ENCODE results near the gene C17orf75.

C17orf75 gene

DNA sequence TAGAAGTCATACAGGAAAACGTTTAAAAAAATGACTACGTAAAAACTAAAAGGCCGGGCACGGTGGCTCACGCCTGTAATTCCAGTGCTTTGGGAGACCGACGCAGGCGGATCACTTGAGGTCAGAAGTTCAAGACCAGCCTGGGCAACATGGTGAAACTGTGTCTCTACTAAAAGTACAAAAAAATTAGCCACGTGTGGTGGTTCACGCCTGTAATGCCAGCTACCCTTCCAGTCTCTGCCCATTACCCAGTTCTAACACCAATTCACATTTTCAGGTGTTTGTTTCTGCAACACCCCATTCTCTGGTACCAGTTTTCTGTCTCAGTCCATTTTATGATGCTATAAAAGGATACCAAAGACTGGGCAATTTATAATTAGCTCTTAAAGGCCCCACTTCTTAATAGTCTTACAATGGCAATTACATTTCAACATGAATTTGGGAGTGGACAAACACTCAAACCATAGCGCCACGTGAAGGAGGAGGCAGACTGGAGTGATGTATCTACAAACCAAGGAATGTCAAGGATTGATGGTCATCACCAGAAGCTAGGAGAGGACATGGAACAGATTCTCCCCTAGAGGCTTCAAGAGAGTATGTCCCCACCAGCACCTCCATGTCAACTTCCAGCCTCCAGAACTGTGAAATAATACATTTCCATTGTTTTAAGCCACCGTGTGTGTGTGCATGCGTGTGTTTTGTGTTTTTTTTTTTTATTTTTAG, 791 bp upstream of the C17orf75 start:
- H4K8ac ChIP-seq (ENCODE audit: low read length): no peak overlapping the region
- 78% methylated on average over 11 of the region's 14 CpGs for WGBS
- H3K27me3 ChIP-seq (ENCODE audit: control insufficient read depth in 1 of 2, insufficient read depth in 1 of 2, low read length in 2 of 2): no peaks in the 10 kb centered on the region
- H3K4me2 ChIP-seq (ENCODE audit: low read length, poor library complexity, severe bottlenecking): no peak overlapping the region
- no peak overlapping the region for H3K27ac ChIP-seq (ENCODE audit: low read length, poor library complexity, severe bottlenecking)
- H3K23ac ChIP-seq (ENCODE audit: low read length in 2 of 2): no peak overlapping the region
- peak overlapping the region in 1 of 2 experiments; percentile 89 for H3K4me3 ChIP-seq (ENCODE audit: insufficient read depth in 1 of 2, low read depth in 1 of 2, low read length in 2 of 2)
- no peak overlapping the region for H3K14ac ChIP-seq (ENCODE audit: low read length in 2 of 2)
- no peak overlapping the region for H3K18ac ChIP-seq (ENCODE audit: low read depth in 1 of 2, low read length in 2 of 2)
- no peak overlapping the region for H3K4ac ChIP-seq (ENCODE audit: low read depth in 1 of 2, low read length in 2 of 2)
- no peak overlapping the region for H2AFZ ChIP-seq (ENCODE audit: low read depth, low read length)
- H4K91ac ChIP-seq (ENCODE audit: low read length): no peak overlapping the region
- no peak overlapping the region for H2BK120ac ChIP-seq (ENCODE audit: low read depth, low read length)
- H3K9me3 ChIP-seq (ENCODE audit: control insufficient read depth, low read length): no peaks in the 10 kb centered on the region
- H3K9ac ChIP-seq (ENCODE audit: low read length): peak overlapping the region; percentile 94
- no peak overlapping the region for H2BK12ac ChIP-seq (ENCODE audit: low read length in 2 of 2)
- H2BK15ac ChIP-seq (ENCODE audit: low read depth, poor library complexity, severe bottlenecking): no peak overlapping the region
- H2AK5ac ChIP-seq (ENCODE audit: low read length, severe bottlenecking): no peak overlapping the region
- H3K4me1 ChIP-seq (ENCODE audit: control insufficient read depth, insufficient read depth, low read depth, low read length): peaks cover 10% of the 10 kb centered on the region
- H3K79me1 ChIP-seq (replicated peaks; ENCODE audit: low read length, poor library complexity, severe bottlenecking): peaks cover 14% of the 10 kb centered on the region
- no peak overlapping the region for H2BK5ac ChIP-seq (ENCODE audit: low read depth, low read length, poor library complexity, severe bottlenecking)
- DNase-seq: no peak
- peaks cover 0 to 17% of the 10 kb centered on the region in 2 experiments for H3K36me3 ChIP-seq (ENCODE audit: control insufficient read depth in 1 of 2, insufficient read depth in 2 of 2, low read depth in 1 of 2, low read length in 2 of 2)

DNA sequence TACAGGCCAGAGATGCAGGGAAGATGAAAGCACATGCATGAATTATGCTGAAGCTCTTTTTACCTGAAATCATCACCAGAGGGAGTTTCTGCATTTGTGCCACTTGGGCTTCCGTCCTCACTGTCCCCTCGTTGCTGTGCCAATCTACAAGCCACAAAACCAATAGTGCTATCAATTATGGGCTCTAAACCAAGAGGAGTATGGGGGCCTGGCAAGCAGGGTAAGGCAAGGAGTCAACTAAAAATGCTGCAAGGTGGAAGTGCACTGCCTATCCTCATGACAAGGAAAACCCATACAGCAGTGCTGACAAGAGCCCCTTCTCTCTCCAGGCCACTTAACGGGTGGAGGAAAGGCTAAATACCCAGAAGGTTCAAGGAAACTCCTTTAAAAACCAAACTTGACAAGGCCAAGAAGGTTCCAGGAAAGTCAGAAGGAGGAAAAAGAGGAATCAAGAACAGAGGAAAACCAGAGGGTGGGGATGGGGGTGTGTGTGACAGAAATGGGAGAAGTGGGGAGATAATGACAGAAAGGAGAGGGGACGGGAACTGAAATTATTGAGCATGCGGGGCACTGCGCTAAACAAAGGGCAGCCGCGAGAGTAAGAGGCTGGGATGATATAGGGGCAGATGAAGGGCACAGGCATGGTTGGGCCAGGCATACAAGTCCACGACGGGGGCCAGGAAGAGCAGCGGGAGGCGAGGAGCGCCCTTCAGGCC, 674 bp downstream of the C17orf75 start:
- Histone ChIP-seq H4K91ac (ENCODE audit: low read length) (peak overlapping the region; percentile 85), H3K4me3 (ENCODE audit: insufficient read depth in 1 of 2, low read depth in 1 of 2, low read length in 2 of 2) (peak overlapping the region; percentile 83 to 89), H2BK120ac (ENCODE audit: low read depth, low read length) (peak overlapping the region; percentile 68), H3K27me3 (ENCODE audit: control insufficient read depth in 1 of 2, insufficient read depth in 1 of 2, low read length in 2 of 2) (no peaks in the 10 kb centered on the region), H4K8ac (ENCODE audit: low read length) (peak overlapping the region; percentile 99), H3K4ac (ENCODE audit: low read depth in 1 of 2, low read length in 2 of 2) (peak overlapping the region; percentile 65 to 87), H3K36me3 (ENCODE audit: control insufficient read depth in 1 of 2, insufficient read depth in 2 of 2, low read depth in 1 of 2, low read length in 2 of 2) (peaks cover 11 to 31% of the 10 kb centered on the region in 2 experiments), H3K9ac (ENCODE audit: low read length) (peak overlapping the region; percentile 94), H3K23ac (ENCODE audit: low read length in 2 of 2) (no peak overlapping the region), H2AFZ (ENCODE audit: low read depth, low read length) (peak overlapping the region; percentile 60), H3K79me1 (replicated peaks; ENCODE audit: low read length, poor library complexity, severe bottlenecking) (peaks cover 14% of the 10 kb centered on the region), H2BK5ac (ENCODE audit: low read depth, low read length, poor library complexity, severe bottlenecking) (no peak overlapping the region), H3K4me1 (ENCODE audit: control insufficient read depth, insufficient read depth, low read depth, low read length) (peaks cover 10% of the 10 kb centered on the region), H3K18ac (ENCODE audit: low read depth in 1 of 2, low read length in 2 of 2) (peak overlapping the region; percentile 73 to 79), H3K9me3 (ENCODE audit: control insufficient read depth, low read length) (no peaks in the 10 kb centered on the region), H3K4me2 (ENCODE audit: low read length, poor library complexity, severe bottlenecking) (peak overlapping the region; percentile 72), H3K27ac (ENCODE audit: low read length, poor library complexity, severe bottlenecking) (peak overlapping the region; percentile 63), H2AK5ac (ENCODE audit: low read length, severe bottlenecking) (peak overlapping the region; percentile 31), H2BK12ac (ENCODE audit: low read length in 2 of 2) (no peak overlapping the region), H2BK15ac (ENCODE audit: low read depth, poor library complexity, severe bottlenecking) (peak overlapping the region; percentile 48), H3K14ac (ENCODE audit: low read length in 2 of 2) (peak overlapping the region in 1 of 2 experiments; percentile 76)
- WGBS: 12% methylated on average over 12 of the region's 13 CpGs
- peak; percentile 41 for DNase-seq

DNA sequence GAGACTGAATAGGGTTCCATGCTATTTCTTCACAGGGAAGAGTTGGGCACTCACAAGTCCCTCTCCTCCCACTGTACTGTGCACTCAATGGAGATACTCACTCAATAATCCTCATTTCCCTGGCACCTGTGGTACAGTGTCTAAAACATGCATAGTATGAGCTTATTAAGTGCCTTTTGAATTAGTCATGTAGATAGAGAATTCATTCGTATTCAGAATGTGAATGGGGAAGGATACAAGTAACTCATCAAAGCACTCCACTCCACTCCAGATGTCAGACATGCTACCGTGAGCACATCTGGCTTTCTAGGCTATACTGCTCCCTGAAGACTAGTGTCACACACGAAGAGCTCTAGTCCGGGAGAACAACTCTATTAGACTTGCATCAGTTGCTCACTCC, 6.3 kb downstream of the C17orf75 start:
- Histone ChIP-seq H2AFZ (ENCODE audit: low read depth, low read length) (no peak overlapping the region), H4K91ac (ENCODE audit: low read length) (no peak overlapping the region), H3K18ac (ENCODE audit: low read depth in 1 of 2, low read length in 2 of 2) (no peak overlapping the region), H3K27me3 (ENCODE audit: control insufficient read depth in 1 of 2, insufficient read depth in 1 of 2, low read length in 2 of 2) (no peaks in the 10 kb centered on the region), H3K4ac (ENCODE audit: low read depth in 1 of 2, low read length in 2 of 2) (no peak overlapping the region), H3K4me1 (ENCODE audit: control insufficient read depth, insufficient read depth, low read depth, low read length) (peaks cover 3% of the 10 kb centered on the region), H3K9me3 (ENCODE audit: control insufficient read depth, low read length) (no peaks in the 10 kb centered on the region), H3K14ac (ENCODE audit: low read length in 2 of 2) (no peak overlapping the region), H3K9ac (ENCODE audit: low read length) (no peak overlapping the region), H3K79me1 (replicated peaks; ENCODE audit: low read length, poor library complexity, severe bottlenecking) (peaks cover 13% of the 10 kb centered on the region), H3K4me3 (ENCODE audit: insufficient read depth in 1 of 2, low read depth in 1 of 2, low read length in 2 of 2) (no peak overlapping the region), H3K36me3 (ENCODE audit: control insufficient read depth in 1 of 2, insufficient read depth in 2 of 2, low read depth in 1 of 2, low read length in 2 of 2) (peaks cover 18 to 60% of the 10 kb centered on the region in 2 experiments), H3K27ac (ENCODE audit: low read length, poor library complexity, severe bottlenecking) (peak overlapping the region; percentile 69), H2BK5ac (ENCODE audit: low read depth, low read length, poor library complexity, severe bottlenecking) (no peak overlapping the region), H2BK15ac (ENCODE audit: low read depth, poor library complexity, severe bottlenecking) (no peak overlapping the region), H2BK12ac (ENCODE audit: low read length in 2 of 2) (no peak overlapping the region), H4K8ac (ENCODE audit: low read length) (no peak overlapping the region), H2AK5ac (ENCODE audit: low read length, severe bottlenecking) (no peak overlapping the region), H3K23ac (ENCODE audit: low read length in 2 of 2) (no peak overlapping the region), H2BK120ac (ENCODE audit: low read depth, low read length) (no peak overlapping the region), H3K4me2 (ENCODE audit: low read length, poor library complexity, severe bottlenecking) (no peak overlapping the region)
- DNase-seq: peak; percentile 61
- WGBS: 13% methylated on average over 1 of the region's 4 CpGs

DNA sequence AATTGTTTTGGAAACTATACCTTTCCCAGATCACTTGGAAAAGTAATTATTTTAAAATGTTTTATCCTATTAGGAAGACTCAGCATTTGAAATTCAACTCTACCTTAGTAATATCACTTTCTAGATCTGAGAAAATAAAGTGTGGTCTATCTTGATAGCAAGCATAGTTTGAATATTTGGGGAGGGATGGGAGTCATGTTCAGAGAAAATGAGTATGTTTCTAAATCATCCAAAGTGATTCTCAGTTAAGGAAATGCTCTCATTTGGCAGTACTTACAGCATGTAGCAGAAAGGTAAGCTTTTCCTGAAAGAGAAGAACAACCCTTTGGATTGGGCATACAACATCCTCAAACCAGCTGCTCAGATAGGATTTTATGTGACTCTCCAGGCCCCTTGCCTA, 6.9 kb downstream of the C17orf75 start:
- Histone ChIP-seq H3K4me1 (ENCODE audit: control insufficient read depth, insufficient read depth, low read depth, low read length) (peaks cover 2% of the 10 kb centered on the region), H3K36me3 (ENCODE audit: control insufficient read depth in 1 of 2, insufficient read depth in 2 of 2, low read depth in 1 of 2, low read length in 2 of 2) (peaks cover 18 to 62% of the 10 kb centered on the region in 2 experiments)

More for the DNA sequence above, 6.9 kb downstream of the C17orf75 start:
- H3K18ac ChIP-seq (ENCODE audit: low read depth in 1 of 2, low read length in 2 of 2): no peak overlapping the region
- no peak overlapping the region for H2BK120ac ChIP-seq (ENCODE audit: low read depth, low read length)
- H2BK5ac ChIP-seq (ENCODE audit: low read depth, low read length, poor library complexity, severe bottlenecking): no peak overlapping the region
- H3K4me3 ChIP-seq (ENCODE audit: insufficient read depth in 1 of 2, low read depth in 1 of 2, low read length in 2 of 2): no peak overlapping the region
- H4K91ac ChIP-seq (ENCODE audit: low read length): no peak overlapping the region
- no peak overlapping the region for H3K27ac ChIP-seq (ENCODE audit: low read length, poor library complexity, severe bottlenecking)
- peaks cover 11% of the 10 kb centered on the region for H3K79me1 ChIP-seq (replicated peaks; ENCODE audit: low read length, poor library complexity, severe bottlenecking)
- H3K9me3 ChIP-seq (ENCODE audit: control insufficient read depth, low read length): no peaks in the 10 kb centered on the region
- H3K4me2 ChIP-seq (ENCODE audit: low read length, poor library complexity, severe bottlenecking): no peak overlapping the region
- H3K9ac ChIP-seq (ENCODE audit: low read length): no peak overlapping the region
- H4K8ac ChIP-seq (ENCODE audit: low read length): no peak overlapping the region
- no peak overlapping the region for H2AK5ac ChIP-seq (ENCODE audit: low read length, severe bottlenecking)
- H3K4ac ChIP-seq (ENCODE audit: low read depth in 1 of 2, low read length in 2 of 2): no peak overlapping the region
- DNase-seq: no peak
- H3K23ac ChIP-seq (ENCODE audit: low read length in 2 of 2): no peak overlapping the region
- no peaks in the 10 kb centered on the region for H3K27me3 ChIP-seq (ENCODE audit: control insufficient read depth in 1 of 2, insufficient read depth in 1 of 2, low read length in 2 of 2)
- no peak overlapping the region for H2BK12ac ChIP-seq (ENCODE audit: low read length in 2 of 2)
- H2AFZ ChIP-seq (ENCODE audit: low read depth, low read length): no peak overlapping the region
- H3K14ac ChIP-seq (ENCODE audit: low read length in 2 of 2): no peak overlapping the region
- no peak overlapping the region for H2BK15ac ChIP-seq (ENCODE audit: low read depth, poor library complexity, severe bottlenecking)
